Esophagus muscularis mucosa (tissue), 4 donors: ENCODE data around the gene RTP5.

Experiments
- EP300 ChIP-seq: sonication (generic); formaldehyde crosslinking; IDR thresholded peaks from one replicate; pipeline ENCODE4 v1.6.1; 2017; ENCODE audit warnings: antibody characterized with exemption
- POLR2A ChIP-seq: fragments of 450-650 bp; IDR thresholded peaks from one replicate; pipeline ENCODE4 v1.6.1; 2017; ENCODE audit warnings: antibody characterized with exemption, moderate library complexity, mild to moderate bottlenecking, low read depth
- TF ChIP-seq, protein P1 (sequence below), 3 experiments: fragments of 200-600 bp in 2 of 3; fragments of 450-650 bp in 1 of 3; sonication (generic) in 2 of 3; IDR thresholded peaks; one replicate each; pipeline ENCODE4 v1.5.1; 2017 to 2019; ENCODE audit warnings: antibody characterized with exemption in 3 of 3, mild to moderate bottlenecking in 2 of 3, moderate library complexity in 1 of 3

DNA sequence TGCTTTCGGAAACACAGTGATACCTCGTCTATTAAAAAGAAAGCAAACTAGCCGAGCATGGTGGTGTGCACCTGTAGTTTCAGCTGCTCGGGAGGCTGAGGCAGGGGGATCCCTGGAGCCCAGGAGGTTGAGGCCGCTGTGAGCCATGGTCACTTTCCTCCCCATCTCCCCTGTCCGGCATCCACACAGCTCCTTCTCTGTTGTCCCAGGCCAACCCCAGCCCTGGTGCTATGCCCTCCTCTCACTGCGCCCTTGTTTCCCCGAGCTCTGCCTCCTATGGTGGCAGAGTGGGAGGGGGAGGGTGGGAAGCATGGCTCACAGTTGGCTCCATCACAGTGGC, 15.4 kb downstream of the RTP5 start:
- TF ChIP-seq, protein P1, sequence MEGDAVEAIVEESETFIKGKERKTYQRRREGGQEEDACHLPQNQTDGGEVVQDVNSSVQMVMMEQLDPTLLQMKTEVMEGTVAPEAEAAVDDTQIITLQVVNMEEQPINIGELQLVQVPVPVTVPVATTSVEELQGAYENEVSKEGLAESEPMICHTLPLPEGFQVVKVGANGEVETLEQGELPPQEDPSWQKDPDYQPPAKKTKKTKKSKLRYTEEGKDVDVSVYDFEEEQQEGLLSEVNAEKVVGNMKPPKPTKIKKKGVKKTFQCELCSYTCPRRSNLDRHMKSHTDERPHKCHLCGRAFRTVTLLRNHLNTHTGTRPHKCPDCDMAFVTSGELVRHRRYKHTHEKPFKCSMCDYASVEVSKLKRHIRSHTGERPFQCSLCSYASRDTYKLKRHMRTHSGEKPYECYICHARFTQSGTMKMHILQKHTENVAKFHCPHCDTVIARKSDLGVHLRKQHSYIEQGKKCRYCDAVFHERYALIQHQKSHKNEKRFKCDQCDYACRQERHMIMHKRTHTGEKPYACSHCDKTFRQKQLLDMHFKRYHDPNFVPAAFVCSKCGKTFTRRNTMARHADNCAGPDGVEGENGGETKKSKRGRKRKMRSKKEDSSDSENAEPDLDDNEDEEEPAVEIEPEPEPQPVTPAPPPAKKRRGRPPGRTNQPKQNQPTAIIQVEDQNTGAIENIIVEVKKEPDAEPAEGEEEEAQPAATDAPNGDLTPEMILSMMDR (IDR thresholded peaks at IDR 0.05) = no peak
- TF ChIP-seq POLR2A (no peak), EP300 (no peak)
